H9 (cell line): ENCODE results near the gene SIDT2. TPM values are rescaled to one million over a fixed set of nuclear protein-coding genes. Genes with fewer than 3 reads are reported as not detected.
A peak's percentile ranks its signal among the peaks of the same experiment; 100 is the strongest.

Experiments
- DNase-seq: peaks from one replicate; pipeline ENCODE4 v3.0.0-alpha.2; 2017
- H2AFZ ChIP-seq: one replicate; pipeline ENCODE4 v1.6.1; 2013; ENCODE audit warnings: mild to moderate bottlenecking, low read length, control low read depth, moderate library complexity
- H2AK5ac ChIP-seq: 2 replicates; pipeline ENCODE4 v1.6.1; 2013; ENCODE audit warnings: low read length, control low read depth, mixed read lengths; ENCODE audit not compliant: insufficient read length
- H2BK120ac ChIP-seq: one replicate; pipeline ENCODE4 v1.6.1; 2013; ENCODE audit warnings: low read depth, mild to moderate bottlenecking, low read length, control low read depth, inconsistent platforms; ENCODE audit not compliant: poor library complexity, severe bottlenecking
- H2BK12ac ChIP-seq: 2 replicates; pipeline ENCODE4 v1.6.1; 2013; ENCODE audit warnings: low read length, control low read depth, mixed read lengths, low read depth; ENCODE audit not compliant: insufficient read length
- H2BK15ac ChIP-seq: 2 replicates; pipeline ENCODE4 v1.6.1; 2013; ENCODE audit warnings: low read depth, low read length, control low read depth
- H2BK20ac ChIP-seq: one replicate; pipeline ENCODE4 v1.6.1; 2013; ENCODE audit warnings: low read depth, mild to moderate bottlenecking, low read length, control low read depth, inconsistent platforms; ENCODE audit not compliant: poor library complexity, severe bottlenecking
- H2BK5ac ChIP-seq: 2 replicates; pipeline ENCODE4 v1.6.1; 2013; ENCODE audit warnings: low read length, control low read depth, mixed read lengths; ENCODE audit not compliant: insufficient read length
- H3K14ac ChIP-seq: 2 replicates; pipeline ENCODE4 v1.6.1; 2013; ENCODE audit warnings: low read length, control low read depth; ENCODE audit not compliant: insufficient read depth
- H3K18ac ChIP-seq: 2 replicates; pipeline ENCODE4 v1.6.1; 2013; ENCODE audit warnings: low read depth, mild to moderate bottlenecking, mixed read lengths, low read length, control low read depth; ENCODE audit not compliant: insufficient read length
- H3K23ac ChIP-seq: 2 replicates; pipeline ENCODE4 v1.6.1; 2013; ENCODE audit warnings: low read length, control low read depth, mixed read lengths, low read depth; ENCODE audit not compliant: insufficient read length
- H3K23me2 ChIP-seq: 2 replicates; pipeline ENCODE4 v1.6.1; 2013; ENCODE audit warnings: low read depth, mild to moderate bottlenecking, mixed read lengths, low read length, control low read depth; ENCODE audit not compliant: insufficient read length, poor library complexity, severe bottlenecking
- H3K27ac ChIP-seq: 2 replicates; pipeline ENCODE4 v1.5.1; 2013; ENCODE audit warnings: low read length, control low read depth, mixed read lengths, low read depth; ENCODE audit not compliant: insufficient read length
- H3K27me3 ChIP-seq: 2 replicates; pipeline ENCODE4 v1.6.1; 2013; ENCODE audit warnings: low read length, control low read depth, inconsistent platforms; ENCODE audit not compliant: insufficient read depth
- H3K4ac ChIP-seq: 2 replicates; pipeline ENCODE4 v1.6.1; 2013; ENCODE audit warnings: low read depth, mild to moderate bottlenecking, control low read depth, inconsistent platforms, low read length, moderate library complexity
- H3K4me1 ChIP-seq: 2 replicates; pipeline ENCODE4 v1.6.1; 2013; ENCODE audit warnings: low read length, control low read depth, inconsistent platforms; ENCODE audit not compliant: insufficient read depth
- H3K4me2 ChIP-seq: 2 replicates; pipeline ENCODE4 v1.6.1; 2013; ENCODE audit warnings: low read length, control low read depth, mixed read lengths; ENCODE audit not compliant: insufficient read length, insufficient read depth
- H3K56ac ChIP-seq: 2 replicates; pipeline ENCODE4 v1.6.1; 2013; ENCODE audit warnings: low read depth, mild to moderate bottlenecking, mixed read lengths, low read length, control low read depth; ENCODE audit not compliant: insufficient read length
- H3K79me1 ChIP-seq: 2 replicates; pipeline ENCODE4 v1.6.1; 2013; ENCODE audit warnings: low read depth, mild to moderate bottlenecking, moderate library complexity, low read length, control low read depth, inconsistent platforms; ENCODE audit not compliant: insufficient read depth, poor library complexity, severe bottlenecking
- H3K79me2 ChIP-seq: 2 replicates; pipeline ENCODE4 v1.6.1; 2013; ENCODE audit warnings: low read length, control low read depth, inconsistent platforms; ENCODE audit not compliant: insufficient read depth
- H3K9ac ChIP-seq: 2 replicates; pipeline ENCODE4 v1.6.1; 2013; ENCODE audit warnings: low read length, control low read depth, mixed read lengths; ENCODE audit not compliant: insufficient read length; ENCODE audit errors: extremely low read depth
- H3K9me3 ChIP-seq: one replicate; pipeline ENCODE4 v1.6.1; 2013; ENCODE audit warnings: low read depth, low read length, inconsistent platforms; ENCODE audit not compliant: control insufficient read depth
- H3T11ph ChIP-seq: one replicate; pipeline ENCODE4 v1.6.1; 2013; ENCODE audit warnings: mild to moderate bottlenecking, low read length, control low read depth, inconsistent platforms
- H4K20me1 ChIP-seq: one replicate; pipeline ENCODE4 v1.6.1; 2013; ENCODE audit not compliant: control insufficient read depth, insufficient read length, insufficient read depth
- H4K5ac ChIP-seq: 2 replicates; pipeline ENCODE4 v1.6.1; 2013; ENCODE audit warnings: low read depth, mild to moderate bottlenecking, mixed read lengths, low read length, control low read depth; ENCODE audit not compliant: insufficient read length
- H4K8ac ChIP-seq: replicated peaks from 2 replicates; pipeline ENCODE4 v1.6.1; 2013; ENCODE audit warnings: low read length, control low read depth, mixed read lengths, low read depth; ENCODE audit not compliant: insufficient read length
- H4K91ac ChIP-seq: 2 replicates; pipeline ENCODE4 v1.6.1; 2013; ENCODE audit warnings: low read depth, mild to moderate bottlenecking, moderate library complexity, mixed read lengths, low read length, control low read depth; ENCODE audit not compliant: insufficient read length
- H3K27ac Mint-ChIP-seq, 3 experiments: 2 replicates in 2 of 3; 3 replicates in 1 of 3; pipeline ENCODE4 v1.8.0; 2020 to 2021; ENCODE audit warnings: mixed read lengths in 3 of 3, mild to moderate bottlenecking in 1 of 3, moderate library complexity in 1 of 3
- H3K27me3 Mint-ChIP-seq: 2 replicates; pipeline ENCODE4 v1.8.0; 2021; ENCODE audit warnings: low read depth, mild to moderate bottlenecking, moderate library complexity, mixed read lengths
- H3K36me3 Mint-ChIP-seq, 3 experiments: 2 replicates in 2 of 3; 3 replicates in 1 of 3; pipeline ENCODE4 v1.8.0; 2020 to 2021; ENCODE audit warnings: low read depth in 3 of 3, mixed read lengths in 3 of 3; ENCODE audit not compliant: insufficient read depth in 1 of 3
- H3K4me1 Mint-ChIP-seq, 2 experiments: 2 replicates each; pipeline ENCODE4 v1.8.0; 2020; ENCODE audit warnings: mixed read lengths in 2 of 2
- H3K4me3 Mint-ChIP-seq, 2 experiments: 2 replicates in 1 of 2; 3 replicates in 1 of 2; pipeline ENCODE4 v1.8.0; 2020 to 2021; ENCODE audit warnings: mild to moderate bottlenecking in 2 of 2, mixed read lengths in 2 of 2, moderate library complexity in 1 of 2
- H3K9me3 Mint-ChIP-seq, 2 experiments: 2 replicates in 1 of 2; 3 replicates in 1 of 2; pipeline ENCODE4 v1.8.0; 2020; ENCODE audit warnings: mild to moderate bottlenecking in 2 of 2, mixed read lengths in 2 of 2, moderate library complexity in 1 of 2
- WGBS: extraction: QIAGEN DNeasy Blood & Tissue Kit; methylation state at CpG from one replicate; pipeline ENCODE4 v1.1.7; 2013; ENCODE audit warnings: missing lambda C conversion rate, low lambda C conversion rate, mixed read lengths; ENCODE audit not compliant: insufficient read length; ENCODE audit errors: extremely low coverage; 5-methylcytosine and 5-hydroxymethylcytosine counted together
- total RNA-seq: library from RNA; stranded (reverse); gene quantifications from 2 replicates; pipeline ENCODE4 v1.2.1, GENCODE V29; 2021
- TF ChIP-seq, protein P1 (sequence below): fragments of 200-600 bp; sonication (generic); conservative IDR thresholded peaks from 3 replicates; pipeline ENCODE4 v1.8.0; 2021; ENCODE audit warnings: antibody characterized with exemption, mild to moderate bottlenecking

Gene SIDT2
- total RNA-seq, 1 experiment from 2014 or later = 18.3 TPM

DNA sequence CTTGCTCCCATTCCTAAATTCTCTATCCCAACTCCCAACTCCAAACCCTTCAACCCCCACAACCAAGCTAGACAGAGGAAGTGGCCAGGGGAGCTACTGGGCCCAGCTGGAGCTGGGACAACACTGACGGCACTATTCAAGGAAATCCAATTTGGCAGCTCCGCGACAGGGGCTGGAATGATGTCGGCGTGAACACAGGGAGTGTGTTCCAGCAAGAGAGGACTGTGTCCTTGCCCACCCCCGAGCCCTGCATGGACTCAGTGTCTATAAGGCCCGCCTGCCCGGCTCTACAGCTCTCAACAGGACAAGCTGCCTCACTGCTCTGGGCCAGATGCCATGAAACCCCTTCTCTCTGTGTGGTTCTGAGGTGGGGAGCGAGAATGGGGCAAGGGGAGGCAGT is 42.0 kb downstream of the SIDT2 start:
- Histone ChIP-seq H3K23me2 (no peaks in the 10 kb centered on the region), H3K79me2 (no peaks in the 10 kb centered on the region), H3K4ac (no peak overlapping the region), H2BK12ac (no peak overlapping the region), H3K14ac (no peak overlapping the region), H3K4me2 (no peak overlapping the region), H3K4me1 (no peaks in the 10 kb centered on the region), H2AK5ac (no peak overlapping the region), H3K27me3 (no peaks in the 10 kb centered on the region), H3K18ac (no peak overlapping the region), H3T11ph (no peak overlapping the region), H4K8ac (no peak overlapping the region), H4K91ac (no peak overlapping the region), H2BK15ac (no peak overlapping the region), H3K9ac (no peak overlapping the region), H3K9me3 (no peaks in the 10 kb centered on the region), H3K23ac (no peak overlapping the region), H4K5ac (no peak overlapping the region), H3K27ac (no peak overlapping the region), H4K20me1 (no peaks in the 10 kb centered on the region), H2BK5ac (no peak overlapping the region), H2BK20ac (no peak overlapping the region), H3K56ac (no peak overlapping the region), H2BK120ac (no peak overlapping the region), H2AFZ (no peak overlapping the region), H3K79me1 (no peaks in the 10 kb centered on the region)
- TF ChIP-seq, protein P1, sequence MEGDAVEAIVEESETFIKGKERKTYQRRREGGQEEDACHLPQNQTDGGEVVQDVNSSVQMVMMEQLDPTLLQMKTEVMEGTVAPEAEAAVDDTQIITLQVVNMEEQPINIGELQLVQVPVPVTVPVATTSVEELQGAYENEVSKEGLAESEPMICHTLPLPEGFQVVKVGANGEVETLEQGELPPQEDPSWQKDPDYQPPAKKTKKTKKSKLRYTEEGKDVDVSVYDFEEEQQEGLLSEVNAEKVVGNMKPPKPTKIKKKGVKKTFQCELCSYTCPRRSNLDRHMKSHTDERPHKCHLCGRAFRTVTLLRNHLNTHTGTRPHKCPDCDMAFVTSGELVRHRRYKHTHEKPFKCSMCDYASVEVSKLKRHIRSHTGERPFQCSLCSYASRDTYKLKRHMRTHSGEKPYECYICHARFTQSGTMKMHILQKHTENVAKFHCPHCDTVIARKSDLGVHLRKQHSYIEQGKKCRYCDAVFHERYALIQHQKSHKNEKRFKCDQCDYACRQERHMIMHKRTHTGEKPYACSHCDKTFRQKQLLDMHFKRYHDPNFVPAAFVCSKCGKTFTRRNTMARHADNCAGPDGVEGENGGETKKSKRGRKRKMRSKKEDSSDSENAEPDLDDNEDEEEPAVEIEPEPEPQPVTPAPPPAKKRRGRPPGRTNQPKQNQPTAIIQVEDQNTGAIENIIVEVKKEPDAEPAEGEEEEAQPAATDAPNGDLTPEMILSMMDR = no peak
- H3K27ac Mint-ChIP-seq = 0 out of 7 replicates have a peak overlapping the region, but pooled peaks of 1 of the 3 experiments have one; percentile 74
- H3K36me3 Mint-ChIP-seq = peaks cover 7 to 72% (median 35%) of the 10 kb centered on the region in 3 experiments
- peaks cover 3 to 6% of the 10 kb centered on the region in 2 experiments for H3K4me1 Mint-ChIP-seq
- H3K9me3 Mint-ChIP-seq = no peaks in the 10 kb centered on the region
- H3K27me3 Mint-ChIP-seq = no peaks in the 10 kb centered on the region
- no peak for DNase-seq
- WGBS = no CpG with 5 or more reads among the region's 9 CpGs
- no peak overlapping the region for H3K4me3 Mint-ChIP-seq
